EL (cell line): ENCODE measurements around the gene CNOT6.
"Not testable (repeated sequence)": the region's sequence is repeated elsewhere in the genome, so short reads cannot be mapped to it uniquely, and the experiment has no call there.

Experiments used
- DNase-seq: peaks from one replicate; pipeline ENCODE4 v3.0.0-alpha.2; 2016

CNOT6 gene

GRCh38 chr5:180471866-180472265 lies 22.3 kb upstream of the CNOT6 start:
- no peak for DNase-seq

GRCh38 chr5:180472269-180472668 lies 21.9 kb upstream of the CNOT6 start:
- DNase-seq: no peak

GRCh38 chr5:180473386-180473785 lies 20.8 kb upstream of the CNOT6 start:
- not testable (repeated sequence) for DNase-seq

GRCh38 chr5:180474569-180474968 lies 19.6 kb upstream of the CNOT6 start:
- DNase-seq: no peak

- DNase-seq: not testable (repeated sequence)
Observed at GRCh38 chr5:180475969-180476524, 18.1 kb upstream of the CNOT6 start.

GRCh38 chr5:180484813-180485212 lies 9.4 kb upstream of the CNOT6 start:
- DNase-seq: no peak

GRCh38 chr5:180486636-180487149 lies 7.5 kb upstream of the CNOT6 start:
- DNase-seq: no peak

GRCh38 chr5:180487556-180487955 lies 6.6 kb upstream of the CNOT6 start:
- DNase-seq: no peak

GRCh38 chr5:180491496-180491895 lies 2.7 kb upstream of the CNOT6 start:
- no peak for DNase-seq

GRCh38 chr5:180492226-180492903 lies 1.8 kb upstream of the CNOT6 start:
- no peak for DNase-seq

- peak; percentile 26 for DNase-seq
Observed at GRCh38 chr5:180494510-180495181, 467 bp downstream of the CNOT6 start.

- DNase-seq: no peak
Observed at GRCh38 chr5:180495292-180495691, 1.1 kb downstream of the CNOT6 start.

- no peak for DNase-seq
Observed at GRCh38 chr5:180495991-180496741, 2.0 kb downstream of the CNOT6 start.

GRCh38 chr5:180496806-180497205 lies 2.6 kb downstream of the CNOT6 start:
- DNase-seq: not testable (repeated sequence)

GRCh38 chr5:180497865-180498264 lies 3.7 kb downstream of the CNOT6 start:
- not testable (repeated sequence) for DNase-seq

GRCh38 chr5:180498378-180498777 lies 4.2 kb downstream of the CNOT6 start:
- DNase-seq: no peak

- DNase-seq: no peak
Observed at GRCh38 chr5:180499684-180500083, 5.5 kb downstream of the CNOT6 start.

GRCh38 chr5:180500300-180500699 lies 6.1 kb downstream of the CNOT6 start:
- DNase-seq: not testable (repeated sequence)

- no peak for DNase-seq
Observed at GRCh38 chr5:180507661-180508060, 13.5 kb downstream of the CNOT6 start.

- DNase-seq: no peak
Observed at GRCh38 chr5:180515294-180515693, 21.1 kb downstream of the CNOT6 start.

- DNase-seq: not testable (repeated sequence)
Observed at GRCh38 chr5:180515974-180516373, 21.8 kb downstream of the CNOT6 start.

- DNase-seq: no peak
Observed at GRCh38 chr5:180516440-180516839, 22.3 kb downstream of the CNOT6 start.

- peak; percentile 18 for DNase-seq
Observed at GRCh38 chr5:180519098-180519497, 24.9 kb downstream of the CNOT6 start.
